SK-N-MC (cell line): ENCODE results near the gene COTL1.

ENCODE experiments used
- EZH2 ChIP-seq: fragments of 200-600 bp; sonication (generic); IDR thresholded peaks from one replicate; pipeline ENCODE4 v1.6.1; 2017; ENCODE audit warnings: antibody characterized with exemption
- FOXP2 ChIP-seq: optimal IDR thresholded peaks from 2 replicates; pipeline ENCODE3; 2011; ENCODE audit warnings: mild to moderate bottlenecking, moderate library complexity; ENCODE audit not compliant: insufficient read depth; ENCODE audit errors: extremely low read length, control extremely low read depth
- POLR2AphosphoS5 ChIP-seq: IDR thresholded peaks from 2 replicates; pipeline ENCODE4 v1.6.1; 2012; ENCODE audit warnings: mild to moderate bottlenecking, low read depth, low read length, borderline replicate concordance

DNA sequence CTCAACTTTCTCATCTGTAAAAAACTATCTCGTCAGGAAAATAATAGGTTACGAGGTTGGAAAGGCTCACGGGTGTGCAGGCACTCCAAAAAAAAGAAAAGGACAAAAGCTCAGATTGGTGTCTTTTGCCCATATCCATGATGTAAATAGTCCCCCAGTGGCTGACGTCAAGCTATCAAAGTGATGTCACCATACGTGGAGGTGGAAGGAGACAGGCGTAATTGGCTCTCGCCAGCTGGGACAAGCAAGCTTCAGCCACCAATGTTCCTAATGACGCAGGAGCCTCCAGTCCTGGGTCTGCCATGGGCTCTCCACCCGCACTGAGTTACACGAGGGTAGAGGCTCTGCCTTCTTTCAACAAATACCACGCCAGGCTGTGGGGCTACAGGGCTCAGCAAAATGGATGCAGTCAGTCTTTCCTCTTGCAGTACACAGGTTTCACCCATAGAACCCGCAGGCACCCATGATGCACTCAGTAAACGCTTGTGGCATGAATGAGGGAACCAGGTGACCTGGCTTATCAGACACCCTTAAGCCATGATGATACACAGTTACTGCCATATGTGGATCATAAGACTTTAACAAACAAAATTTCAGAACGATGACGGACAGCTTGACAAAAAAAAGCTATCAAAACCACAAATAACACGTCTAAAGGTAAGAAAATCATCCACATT is 50.5 kb downstream of the COTL1 start:
- TF ChIP-seq POLR2AphosphoS5 (no peak), FOXP2 (no peak), EZH2 (no peak)
